Stimulated activated CD4-positive, alpha-beta T cell treated with anti-CD3 and anti-CD28 coated beads, Interleukin-2, amount 100 ng/mL, for 24 hours (primary cell): ENCODE data around the gene SPECC1L.
"Not testable (repeated sequence)": the region's sequence is repeated elsewhere in the genome, so short reads cannot be mapped to it uniquely, and the experiment has no call there.

Source experiments
- DNase-seq, 2 donors: peaks; one replicate each; pipeline ENCODE4 v3.0.0-alpha.2; 2020

Gene SPECC1L

DNA sequence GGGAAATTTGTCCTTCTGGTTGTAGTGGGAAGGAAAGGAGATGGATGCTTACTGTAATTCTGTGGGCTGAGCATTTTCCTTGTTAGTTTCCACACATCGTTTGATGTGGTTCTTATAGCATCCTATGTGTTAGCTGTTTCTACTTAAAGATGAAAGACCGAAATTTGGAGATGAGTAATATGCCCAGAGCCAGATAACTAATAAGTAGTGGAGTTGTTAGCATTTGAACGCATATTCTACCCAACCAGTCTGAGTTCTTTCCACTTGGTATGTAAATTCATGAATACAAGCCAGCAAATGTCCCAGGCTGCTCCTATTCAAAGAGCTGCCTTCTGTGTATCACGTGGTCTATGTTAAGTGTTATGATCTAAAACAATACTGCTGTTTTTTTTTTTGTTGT lies 14.6 kb downstream of the SPECC1L start:
- DNase-seq, result no peak

DNA sequence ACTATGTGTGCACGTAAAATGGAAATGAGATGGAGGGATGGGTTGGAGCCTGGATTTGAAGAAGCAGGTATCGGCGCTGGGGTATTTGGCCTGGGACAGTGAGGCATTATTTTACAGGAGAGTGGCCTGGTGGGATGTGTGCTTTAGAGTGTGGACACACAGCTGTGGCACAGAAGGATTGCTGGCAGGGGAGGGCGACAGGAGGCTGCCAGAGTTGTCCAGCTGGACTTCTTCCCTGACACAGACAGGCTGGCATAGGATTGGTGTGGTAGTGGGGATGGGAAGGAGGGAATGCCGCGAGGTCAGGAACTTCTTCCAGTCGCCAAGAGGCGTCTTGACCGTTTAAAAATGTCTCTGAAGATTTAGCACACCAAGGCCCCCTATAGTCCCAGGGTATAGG lies 16.6 kb downstream of the SPECC1L start:
- not testable (repeated sequence) for DNase-seq

DNA sequence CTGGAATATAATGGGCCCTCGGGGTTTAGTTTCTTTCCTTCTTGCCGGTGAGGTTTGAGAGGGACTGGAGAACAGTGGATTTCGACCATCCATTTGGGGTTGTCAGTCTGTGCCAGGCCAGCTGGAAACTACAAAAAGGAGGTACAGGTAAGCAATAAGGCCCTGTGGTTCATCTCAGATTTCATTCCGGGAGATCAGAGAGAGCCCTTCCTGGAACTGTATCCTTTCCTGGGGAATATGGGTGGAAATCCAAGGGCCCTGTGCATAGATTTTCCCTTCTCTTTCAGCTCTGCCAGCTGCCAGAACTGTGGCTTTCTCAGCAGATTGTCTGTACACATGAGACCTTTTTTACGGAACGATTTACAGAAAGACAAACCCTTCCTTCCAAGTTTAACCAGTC lies 17.2 kb downstream of the SPECC1L start:
- DNase-seq, result not testable (repeated sequence)

DNA sequence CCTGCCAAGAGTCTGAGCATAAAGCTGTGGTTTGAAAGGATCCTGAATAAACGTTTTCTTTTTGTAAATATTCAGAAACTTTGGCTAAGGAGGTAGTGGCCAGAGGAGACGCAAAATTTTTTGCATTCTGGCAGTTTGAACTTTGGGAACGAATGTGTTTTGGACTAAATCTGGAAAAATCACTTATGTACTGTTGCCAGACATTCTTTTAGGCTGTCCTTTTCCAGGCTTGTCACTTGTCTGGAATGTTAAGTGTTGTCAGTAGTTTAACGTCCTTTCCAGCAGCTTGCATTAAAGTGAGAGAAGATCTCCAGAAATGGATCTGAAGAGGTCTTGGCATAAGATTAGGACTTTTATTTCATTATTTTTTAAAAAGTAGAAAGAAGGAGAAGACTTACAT lies 18.5 kb downstream of the SPECC1L start:
- DNase-seq, result no peak

DNA sequence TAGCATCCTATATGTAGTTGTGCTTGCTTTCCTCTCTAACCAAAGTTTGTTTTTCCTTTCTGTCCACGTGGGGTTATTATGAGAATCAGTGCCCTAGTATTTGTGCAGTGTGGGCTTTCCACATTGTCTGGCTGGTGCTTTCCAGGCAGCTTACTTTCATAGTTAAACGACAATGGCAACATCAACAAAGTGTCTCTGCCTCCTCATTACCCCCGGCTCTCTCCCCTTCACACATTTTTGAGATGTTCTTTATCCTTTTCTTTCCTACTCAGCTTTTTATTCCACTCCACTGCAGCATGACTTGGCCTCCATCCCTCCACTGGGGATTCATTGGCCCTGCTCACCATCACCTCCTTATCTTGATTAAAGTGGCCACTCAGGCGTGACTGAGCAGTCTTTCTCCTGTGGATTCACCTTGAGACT lies 19.1 kb downstream of the SPECC1L start:
- no peak for DNase-seq

DNA sequence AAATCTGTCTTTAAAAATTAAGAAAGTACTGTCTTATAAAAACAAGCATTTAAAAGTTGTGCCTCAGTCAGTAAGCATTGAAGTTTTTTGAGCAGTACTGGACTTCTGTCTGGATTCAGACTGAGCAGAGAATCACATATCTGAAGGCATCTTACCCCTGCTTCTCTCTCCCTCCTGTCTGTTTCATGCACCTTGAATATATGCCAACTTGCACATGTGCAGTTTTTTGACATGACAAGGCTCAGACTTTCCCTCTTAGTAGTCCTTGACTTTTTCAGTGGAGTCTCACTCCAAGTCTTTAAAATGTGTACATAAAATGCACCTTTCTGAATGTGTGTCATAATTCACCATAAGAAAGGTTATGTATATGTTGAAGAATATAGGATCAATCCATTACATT lies 19.8 kb downstream of the SPECC1L start:
- no peak for DNase-seq

DNA sequence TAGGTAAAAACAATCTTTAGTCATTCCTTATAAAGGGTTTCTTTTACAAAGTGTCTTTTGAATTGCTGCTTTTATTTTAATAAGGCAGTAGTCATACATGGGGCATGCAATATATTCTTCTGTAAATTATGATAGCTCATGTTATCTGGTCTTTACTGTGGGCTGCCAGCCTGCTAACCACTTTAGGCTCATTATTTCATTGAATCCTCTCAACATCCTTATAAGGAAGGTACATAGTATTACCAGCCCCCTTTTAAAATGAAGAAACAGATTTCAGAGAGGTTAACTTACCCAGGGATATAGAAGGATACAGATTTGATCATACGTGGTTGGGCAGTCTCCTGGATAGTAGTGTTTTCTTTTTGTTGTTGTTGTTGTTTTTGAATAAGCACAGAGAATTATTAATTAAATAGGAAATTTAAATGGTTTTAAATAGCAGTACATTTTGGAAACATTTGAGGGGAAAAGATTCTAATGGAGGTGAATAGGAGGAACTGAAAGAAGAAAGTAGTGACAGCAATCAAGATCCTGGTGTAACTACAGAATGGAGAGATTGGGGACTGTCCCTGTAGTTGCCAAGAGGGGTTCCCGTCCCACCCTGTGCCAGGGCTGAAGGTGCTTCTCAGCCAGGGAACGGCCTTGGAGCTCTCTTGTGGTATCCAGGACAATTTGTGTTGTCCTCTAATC lies 21.0 kb downstream of the SPECC1L start:
- DNase-seq, result no peak

DNA sequence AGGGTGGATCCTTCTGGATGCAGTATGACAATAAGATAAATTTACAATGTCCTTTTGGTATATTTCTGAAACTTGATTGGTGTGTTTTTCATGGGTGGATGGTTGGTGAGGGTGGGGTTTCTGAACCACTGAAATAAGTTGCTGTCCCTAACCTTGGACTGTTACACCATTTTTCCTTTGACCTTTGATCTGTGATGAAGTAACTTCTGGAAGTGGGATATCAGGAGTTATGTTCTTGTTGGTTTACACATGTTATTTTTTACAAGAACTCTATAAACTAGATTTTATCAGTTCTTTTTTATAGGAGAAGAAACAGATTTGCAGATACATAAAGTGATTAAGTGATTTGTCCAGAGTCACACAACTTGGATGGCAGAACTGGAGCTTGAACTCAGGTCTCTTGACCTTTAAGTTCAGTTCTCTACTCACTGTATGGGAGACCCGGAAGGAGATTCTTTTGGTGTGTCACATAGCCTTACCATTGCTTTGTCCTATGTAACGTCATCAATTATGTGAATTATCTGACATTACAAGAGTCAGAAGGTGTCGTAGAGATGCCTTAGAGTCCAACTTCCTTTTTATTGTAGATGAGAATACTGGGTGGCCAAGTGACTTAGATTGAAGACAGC lies 21.7 kb downstream of the SPECC1L start:
- not testable (repeated sequence) for DNase-seq

DNA sequence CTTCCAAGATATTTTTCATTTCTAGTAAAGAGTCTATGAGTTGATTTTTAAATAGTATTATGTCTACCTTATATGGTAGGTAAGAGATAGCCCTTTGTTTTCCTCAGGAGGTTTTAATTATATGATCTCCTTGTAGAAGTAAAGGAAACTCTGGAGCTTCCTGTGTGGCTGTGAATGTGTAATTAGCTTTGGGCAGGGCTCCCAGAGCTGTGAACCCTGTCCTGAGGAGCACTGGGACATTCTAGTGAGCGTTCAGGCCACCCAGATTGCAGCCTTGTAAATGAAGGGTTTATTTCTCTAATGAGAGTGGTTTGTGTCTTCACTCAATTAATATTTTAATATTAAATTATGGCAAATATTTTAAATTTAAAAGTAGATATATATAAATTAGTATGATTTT lies 24.3 kb downstream of the SPECC1L start:
- not testable (repeated sequence) for DNase-seq

DNA sequence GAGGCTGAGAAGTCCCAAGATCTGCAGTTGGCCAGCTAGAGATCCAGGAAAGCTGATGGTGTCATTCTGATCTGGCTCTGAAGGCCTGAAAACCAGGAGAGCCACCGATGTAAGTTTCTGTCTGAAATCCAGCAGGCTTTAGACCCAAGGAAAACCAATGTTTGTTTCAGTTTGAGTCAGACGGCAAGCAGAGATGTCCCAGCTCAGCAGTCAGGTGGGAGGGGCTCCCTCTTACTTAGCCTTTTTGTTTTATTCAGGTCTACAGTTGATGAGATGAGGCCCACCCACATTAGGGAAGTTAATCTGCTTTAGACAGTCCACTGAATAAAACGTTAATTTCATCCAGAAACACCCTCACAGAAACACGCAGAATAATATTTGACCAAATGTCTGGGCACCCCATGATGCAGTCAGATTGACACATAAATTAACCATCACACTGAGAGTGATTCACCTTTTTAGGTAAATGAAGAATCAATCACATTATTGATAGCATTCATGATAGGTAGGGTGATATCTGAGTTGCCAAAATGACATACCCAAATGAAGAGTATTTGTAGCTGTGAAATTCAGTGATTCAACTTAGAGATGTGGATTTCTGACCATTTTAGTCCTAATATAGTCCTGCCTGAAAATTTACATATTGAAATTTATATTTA lies 28.0 kb downstream of the SPECC1L start:
- DNase-seq, result not testable (repeated sequence)

DNA sequence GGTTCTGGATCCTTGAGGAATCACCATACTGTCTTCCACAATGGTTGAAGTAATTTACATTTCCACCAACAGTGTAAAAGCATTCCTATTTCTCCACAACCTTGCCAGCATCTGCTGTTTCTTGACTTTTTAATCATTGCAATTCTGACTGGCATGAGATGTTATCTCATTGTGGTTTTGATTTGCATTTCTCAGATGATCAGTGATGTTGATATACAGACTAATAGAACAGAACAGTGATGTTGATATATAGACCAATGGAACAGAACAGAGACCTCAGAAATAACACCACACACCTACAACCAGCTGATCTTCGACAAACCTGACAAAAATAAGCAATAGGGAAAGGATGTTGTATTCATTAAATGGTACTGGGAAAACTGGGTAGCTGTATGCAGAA lies 29.9 kb downstream of the SPECC1L start:
- DNase-seq, result not testable (repeated sequence)

DNA sequence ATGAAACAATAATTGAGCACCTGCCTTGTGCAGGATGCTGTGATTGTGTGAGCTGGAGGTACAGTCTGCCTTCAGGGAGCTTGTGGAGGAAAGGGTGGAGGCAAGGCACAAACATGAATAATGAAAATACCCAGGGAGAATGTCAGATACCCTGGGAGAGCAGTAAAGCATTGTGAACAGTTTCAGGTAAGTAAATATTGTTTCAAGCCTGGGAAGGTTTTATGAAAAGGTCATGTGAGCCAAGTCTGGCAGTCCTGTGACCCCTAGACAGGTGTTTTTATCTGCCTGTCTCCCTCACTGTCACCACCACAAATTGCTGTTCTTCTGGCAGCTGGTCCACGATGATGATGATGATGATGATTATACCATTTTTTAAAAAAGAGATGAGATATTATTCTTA lies 32.0 kb downstream of the SPECC1L start:
- DNase-seq, result no peak

DNA sequence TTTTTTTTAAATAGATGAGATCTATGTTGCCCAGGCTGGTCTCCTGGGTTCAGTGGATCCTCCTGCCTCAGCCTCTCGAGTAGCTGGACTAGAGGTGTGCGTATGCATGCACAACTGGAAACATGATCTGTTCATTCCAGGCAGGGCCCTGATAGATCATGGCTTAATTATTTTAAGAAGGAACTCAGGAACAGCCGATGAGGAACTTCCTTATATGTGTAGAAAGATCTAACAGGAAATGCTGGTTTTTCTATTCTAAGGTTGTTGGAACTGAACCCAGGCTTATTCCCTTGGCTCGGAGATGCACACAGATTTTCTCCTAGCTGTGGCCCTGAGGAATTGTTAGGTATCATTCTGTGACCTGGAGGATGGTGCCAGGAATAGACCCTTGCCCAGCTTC lies 32.4 kb downstream of the SPECC1L start:
- no peak for DNase-seq

DNA sequence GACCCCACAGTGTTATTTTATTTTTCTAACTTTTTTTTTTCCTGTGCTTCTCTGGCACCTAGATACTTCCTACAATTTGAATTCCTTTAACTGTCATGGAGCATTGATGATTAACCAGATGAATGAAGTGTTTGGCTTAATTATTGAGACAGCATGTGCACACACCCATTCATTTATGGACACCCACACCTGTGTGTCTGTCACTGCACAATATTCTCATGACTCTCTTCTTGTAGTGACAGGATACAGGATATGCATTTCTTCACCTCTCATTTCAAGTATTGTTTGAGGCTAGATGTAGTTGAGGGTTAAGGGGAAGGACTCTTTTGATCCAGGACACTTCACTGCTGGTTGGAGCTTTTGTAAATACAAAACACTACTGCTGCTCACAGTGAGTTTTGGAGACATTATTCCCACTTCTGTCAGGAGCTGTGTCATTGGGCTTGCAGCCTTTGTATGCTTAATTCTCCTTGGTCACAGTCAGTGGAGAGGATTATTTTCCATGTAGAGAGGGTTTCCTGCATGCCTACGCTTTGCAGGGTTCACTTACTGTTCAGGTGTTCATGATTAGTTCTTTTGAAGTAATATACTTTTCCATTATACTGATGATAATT lies 33.5 kb downstream of the SPECC1L start:
- DNase-seq, result no peak

DNA sequence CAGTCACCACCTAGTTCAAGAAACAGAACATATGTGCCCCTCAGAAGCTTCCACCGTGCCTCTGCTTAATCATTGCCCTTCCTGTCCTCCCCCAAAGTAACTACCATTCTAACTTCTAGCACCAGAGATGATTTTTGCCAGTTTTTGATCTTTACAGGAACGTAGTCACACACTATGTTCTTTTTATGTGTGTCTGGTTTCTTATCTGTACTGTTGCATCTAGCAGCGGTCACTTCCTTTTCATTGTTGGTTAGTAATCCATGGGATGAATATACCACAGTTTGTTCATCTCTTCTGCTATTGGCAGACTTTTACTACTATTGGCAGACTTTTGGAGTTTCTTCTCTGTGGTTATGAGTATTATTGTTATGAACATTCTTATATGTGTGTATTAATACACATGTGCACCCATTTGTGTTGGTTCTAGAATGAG lies 34.6 kb downstream of the SPECC1L start:
- no peak for DNase-seq

DNA sequence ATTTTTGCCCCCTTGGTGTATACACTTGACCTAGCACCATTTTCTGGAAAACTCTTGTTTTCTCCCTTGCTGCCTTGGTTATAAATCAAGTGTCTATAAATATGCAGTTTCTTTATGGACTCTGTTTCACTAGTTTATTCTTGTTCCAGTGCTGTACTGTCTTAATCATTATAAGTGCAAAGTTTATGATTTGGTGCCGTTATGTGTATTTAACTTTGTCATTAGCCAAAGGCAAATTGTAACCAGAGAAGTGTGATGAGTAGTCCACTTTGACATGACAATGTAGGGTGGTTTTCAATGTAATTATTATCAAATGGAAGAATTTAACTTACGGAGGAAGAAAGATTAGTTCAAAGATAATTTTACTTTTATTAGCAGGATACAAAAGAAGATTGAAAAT lies 40.3 kb downstream of the SPECC1L start:
- no peak for DNase-seq

DNA sequence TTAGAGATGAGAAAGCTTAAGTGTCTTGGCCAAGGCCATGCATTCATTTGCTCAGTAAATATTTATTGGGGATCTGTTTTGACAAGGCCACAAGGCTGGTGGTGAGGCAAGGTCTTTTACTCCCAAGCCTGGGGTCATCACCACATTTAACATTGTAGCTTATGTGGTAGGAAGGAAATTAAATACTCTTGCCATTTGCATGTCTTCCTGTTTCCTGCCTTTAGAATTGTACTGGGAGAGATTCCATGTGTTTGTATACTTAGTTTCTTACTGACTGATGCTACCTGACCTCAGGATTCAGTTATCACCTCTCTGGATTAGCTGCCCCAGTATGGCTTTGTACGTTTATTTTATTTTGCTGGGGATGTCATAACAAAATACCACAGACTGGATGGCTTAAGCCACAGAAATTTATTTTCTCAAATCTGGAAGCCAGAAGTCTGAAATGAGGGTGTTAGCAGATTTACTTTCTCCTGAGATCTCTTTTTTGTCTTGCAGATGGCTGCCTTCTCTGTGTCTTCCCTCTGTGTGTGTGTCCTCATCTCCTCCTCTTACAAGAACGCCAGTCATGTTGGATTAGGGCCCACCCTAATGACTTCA lies 44.8 kb downstream of the SPECC1L start:
- no peak for DNase-seq

DNA sequence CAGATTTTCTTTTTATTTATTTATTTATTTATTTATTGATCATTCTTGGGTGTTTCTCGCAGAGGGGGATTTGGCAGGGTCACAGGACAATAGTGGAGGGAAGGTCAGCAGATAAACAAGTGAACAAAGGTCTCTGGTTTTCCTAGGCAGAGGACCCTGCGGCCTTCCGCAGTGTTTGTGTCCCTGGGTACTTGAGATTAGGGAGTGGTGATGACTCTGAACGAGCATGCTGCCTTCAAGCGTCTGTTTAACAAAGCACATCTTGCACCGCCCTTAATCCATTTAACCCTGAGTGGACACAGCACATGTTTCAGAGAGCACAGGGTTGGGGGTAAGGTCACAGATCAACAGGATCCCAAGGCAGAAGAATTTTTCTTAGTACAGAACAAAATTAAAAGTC lies 45.6 kb downstream of the SPECC1L start:
- DNase-seq, result not testable (repeated sequence)

DNA sequence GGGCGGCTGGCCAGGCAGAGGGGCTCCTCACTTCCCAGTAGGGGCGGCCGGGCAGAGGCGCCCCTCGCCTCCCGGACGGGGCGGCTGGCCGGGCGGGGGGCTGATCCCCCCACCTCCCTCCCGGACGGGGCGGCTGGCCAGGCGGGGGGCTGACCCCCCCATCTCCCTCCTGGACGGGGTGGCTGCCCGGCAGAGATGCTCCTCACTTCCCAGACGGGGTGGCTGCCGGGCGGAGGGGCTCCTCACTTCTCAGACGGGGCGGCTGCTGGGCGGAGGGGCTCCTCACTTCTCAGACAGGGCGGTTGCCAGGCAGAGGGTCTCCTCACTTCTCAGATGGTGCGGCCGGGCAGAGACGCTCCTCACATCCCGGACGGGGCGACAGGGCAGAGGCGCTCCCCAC lies 46.9 kb downstream of the SPECC1L start:
- DNase-seq, result not testable (repeated sequence)

DNA sequence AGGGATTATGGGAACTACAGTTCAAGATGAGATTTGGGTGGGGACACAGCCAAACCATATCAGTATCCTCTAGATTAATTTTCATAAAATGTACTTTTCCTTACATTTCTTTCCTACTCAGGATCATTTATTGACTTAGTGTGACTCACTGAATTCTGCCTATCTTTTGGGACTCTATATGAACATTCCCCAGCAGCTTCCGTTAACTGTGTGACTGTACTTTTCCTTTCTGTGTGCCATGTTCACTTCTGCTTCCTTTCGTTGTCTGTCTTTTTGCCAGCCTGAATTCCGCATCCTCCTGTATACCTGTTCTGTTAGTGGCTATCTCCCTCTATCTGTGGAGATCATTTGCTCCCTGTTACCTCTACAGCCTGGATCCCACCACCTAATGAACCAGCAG lies 48.8 kb downstream of the SPECC1L start:
- DNase-seq, result no peak

DNA sequence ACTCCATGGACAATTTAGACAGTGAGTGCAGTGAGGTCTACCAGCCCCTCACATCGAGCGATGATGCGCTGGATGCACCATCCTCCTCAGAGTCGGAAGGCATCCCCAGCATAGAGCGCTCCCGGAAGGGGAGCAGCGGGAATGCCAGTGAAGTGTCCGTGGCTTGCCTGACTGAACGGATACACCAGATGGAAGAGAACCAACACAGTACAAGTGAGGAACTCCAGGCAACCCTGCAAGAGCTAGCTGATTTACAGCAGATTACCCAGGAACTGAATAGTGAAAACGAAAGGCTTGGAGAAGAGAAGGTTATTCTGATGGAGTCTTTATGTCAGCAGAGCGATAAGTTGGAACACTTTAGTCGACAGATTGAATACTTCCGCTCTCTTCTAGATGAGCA lies 51.4 kb downstream of the SPECC1L start:
- no peak for DNase-seq

DNA sequence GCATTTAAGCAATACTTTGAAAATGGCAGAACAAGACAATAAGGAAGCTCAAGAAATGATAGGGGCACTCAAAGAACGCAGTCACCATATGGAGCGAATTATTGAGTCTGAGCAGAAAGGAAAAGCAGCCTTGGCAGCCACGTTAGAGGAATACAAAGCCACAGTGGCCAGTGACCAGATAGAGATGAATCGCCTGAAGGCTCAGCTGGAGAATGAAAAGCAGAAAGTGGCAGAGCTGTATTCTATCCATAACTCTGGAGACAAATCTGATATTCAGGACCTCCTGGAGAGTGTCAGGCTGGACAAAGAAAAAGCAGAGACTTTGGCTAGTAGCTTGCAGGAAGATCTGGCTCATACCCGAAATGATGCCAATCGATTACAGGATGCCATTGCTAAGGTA lies 51.9 kb downstream of the SPECC1L start:
- DNase-seq, result no peak

DNA sequence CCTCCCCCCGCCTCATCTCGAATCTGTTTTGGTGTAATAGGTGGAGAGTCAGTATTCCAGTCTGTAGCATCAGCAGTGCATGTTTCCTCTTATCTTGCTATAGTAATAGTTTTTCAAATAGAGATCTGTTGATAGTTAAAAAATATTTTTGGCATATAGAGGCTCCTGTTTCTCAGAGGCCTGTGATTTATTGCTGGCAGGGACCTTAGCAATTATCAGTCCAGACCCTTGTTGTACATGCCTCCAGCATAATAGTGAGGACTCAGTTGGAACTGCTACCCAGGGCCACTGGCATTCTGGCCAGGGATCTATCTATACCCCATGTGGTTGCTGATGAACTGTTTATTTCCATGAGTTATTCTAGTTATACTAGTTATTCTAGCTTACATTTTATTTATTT lies 52.6 kb downstream of the SPECC1L start:
- no peak for DNase-seq
